Measurements from ENCODE around the gene HELZ. TPM values are rescaled to one million over a fixed set of nuclear protein-coding genes. Genes with fewer than 3 reads are reported as not detected.

HELZ gene
- total and polyA plus RNA-seq, 4 donors: 3.8 to 69.2 (median 25.7) TPM

GRCh38 chr17:67124450-67125148 lies 120.4 kb downstream of the HELZ start:
- WGBS: 82% methylated on average over 4 of the region's 4 CpGs
- Histone ChIP-seq H3K36me3 (ENCODE audit: control insufficient read depth in 4 of 4, insufficient read depth in 3 of 4, low read depth in 1 of 4, low read length in 3 of 4) (peaks cover 0 to 28% (median 18%) of the 10 kb centered on the region in 4 donors), H3K27ac (ENCODE audit: low read depth in 1 of 2, low read length in 2 of 2) (no peak overlapping the region), H3K9ac (ENCODE audit: low read depth in 1 of 2, low read length in 2 of 2) (no peak overlapping the region), H3K9me3 (ENCODE audit: control insufficient read depth in 4 of 4, low read length in 3 of 4) (no peaks in the 10 kb centered on the region), H3K4me1 (ENCODE audit: control insufficient read depth in 4 of 4, insufficient read depth in 4 of 4, low read length in 3 of 4) (peaks cover 1 to 14% (median 4%) of the 10 kb centered on the region in 4 donors), H3K4me3 (ENCODE audit: low read depth in 1 of 3, low read length in 3 of 3) (no peak overlapping the region), H3K27me3 (ENCODE audit: control insufficient read depth in 4 of 4, insufficient read depth in 4 of 4, low read length in 3 of 4) (no peaks in the 10 kb centered on the region)
- no peak for DNase-seq (ENCODE audit: low spot score)
- no peak for TF ChIP-seq ZBTB33 (IDR thresholded peaks at IDR 0.05)
- no peak for TF ChIP-seq REST (IDR thresholded peaks at IDR 0.05)
- no peak for TF ChIP-seq MAX (IDR thresholded peaks at IDR 0.05)
- no peak for TF ChIP-seq FOXA1 (IDR thresholded peaks at IDR 0.05)
- no peak for TF ChIP-seq RXRA (IDR thresholded peaks at IDR 0.05)
- TF ChIP-seq EGR1 (IDR thresholded peaks at IDR 0.05; ENCODE audit: low read depth in 2 of 2): no peak
- TF ChIP-seq JUND (IDR thresholded peaks at IDR 0.05): no peak
- no peak for TF ChIP-seq CTCF (IDR thresholded peaks at IDR 0.05; ENCODE audit: low read depth, low read length, missing input control)
- TF ChIP-seq GABPA (IDR thresholded peaks at IDR 0.05 in 1 of 2, conservative IDR thresholded peaks at IDR 0.05 in 1 of 2): no peak

- Histone ChIP-seq H3K36me3 (ENCODE audit: control insufficient read depth in 4 of 4, insufficient read depth in 3 of 4, low read depth in 1 of 4, low read length in 3 of 4) (peaks cover 0 to 34% (median 22%) of the 10 kb centered on the region in 4 donors), H3K4me3 (ENCODE audit: low read depth in 1 of 3, low read length in 3 of 3) (no peak overlapping the region), H3K4me1 (ENCODE audit: control insufficient read depth in 4 of 4, insufficient read depth in 4 of 4, low read length in 3 of 4) (peaks cover 1 to 14% (median 4%) of the 10 kb centered on the region in 4 donors), H3K27ac (ENCODE audit: low read depth in 1 of 2, low read length in 2 of 2) (no peak overlapping the region), H3K9me3 (ENCODE audit: control insufficient read depth in 4 of 4, low read length in 3 of 4) (no peaks in the 10 kb centered on the region), H3K27me3 (ENCODE audit: control insufficient read depth in 4 of 4, insufficient read depth in 4 of 4, low read length in 3 of 4) (no peaks in the 10 kb centered on the region), H3K9ac (ENCODE audit: low read depth in 1 of 2, low read length in 2 of 2) (no peak overlapping the region)
- no peak for DNase-seq (ENCODE audit: low spot score)
- TF ChIP-seq EGR1 (IDR thresholded peaks at IDR 0.05; ENCODE audit: low read depth in 2 of 2): no peak
- TF ChIP-seq HNF4A (conservative IDR thresholded peaks at IDR 0.05): no peak
- no peak for TF ChIP-seq YY1 (IDR thresholded peaks at IDR 0.05)
- no peak for TF ChIP-seq GABPA (IDR thresholded peaks at IDR 0.05 in 1 of 2, conservative IDR thresholded peaks at IDR 0.05 in 1 of 2)
- no peak for TF ChIP-seq TAF1 (conservative IDR thresholded peaks at IDR 0.05)
- TF ChIP-seq ZBTB33 (IDR thresholded peaks at IDR 0.05): no peak
- TF ChIP-seq REST (IDR thresholded peaks at IDR 0.05): no peak
- TF ChIP-seq NR2F2 (IDR thresholded peaks at IDR 0.05): no peak
- TF ChIP-seq CTCF (IDR thresholded peaks at IDR 0.05; ENCODE audit: low read depth, low read length, missing input control): no peak
- TF ChIP-seq SP1 (IDR thresholded peaks at IDR 0.05): no peak
Observed at GRCh38 chr17:67123699-67124098, 121.3 kb downstream of the HELZ start.
